ENCODE data around the gene THADA.

Gene THADA

GRCh38 chr2:43634604-43635306 is 38.9 kb upstream of the THADA start:
- peak; percentile 25 for DNase-seq (ENCODE audit: low read depth)
- TF ChIP-seq CTCF (conservative IDR thresholded peaks at IDR 0.05; ENCODE audit: low read depth, low read length), result no peak

GRCh38 chr2:43631618-43632317 is 35.9 kb upstream of the THADA start:
- no peak overlapping the region for H3K4me3 ChIP-seq (ENCODE audit: low read length)
- DNase-seq (ENCODE audit: low read depth), result no peak
- no peak for TF ChIP-seq CTCF (conservative IDR thresholded peaks at IDR 0.05; ENCODE audit: low read depth, low read length)

More at GRCh38 chr2:43634604-43635306, 38.9 kb upstream of the THADA start:
- no peak overlapping the region for H3K4me3 ChIP-seq (ENCODE audit: low read length)

DNA sequence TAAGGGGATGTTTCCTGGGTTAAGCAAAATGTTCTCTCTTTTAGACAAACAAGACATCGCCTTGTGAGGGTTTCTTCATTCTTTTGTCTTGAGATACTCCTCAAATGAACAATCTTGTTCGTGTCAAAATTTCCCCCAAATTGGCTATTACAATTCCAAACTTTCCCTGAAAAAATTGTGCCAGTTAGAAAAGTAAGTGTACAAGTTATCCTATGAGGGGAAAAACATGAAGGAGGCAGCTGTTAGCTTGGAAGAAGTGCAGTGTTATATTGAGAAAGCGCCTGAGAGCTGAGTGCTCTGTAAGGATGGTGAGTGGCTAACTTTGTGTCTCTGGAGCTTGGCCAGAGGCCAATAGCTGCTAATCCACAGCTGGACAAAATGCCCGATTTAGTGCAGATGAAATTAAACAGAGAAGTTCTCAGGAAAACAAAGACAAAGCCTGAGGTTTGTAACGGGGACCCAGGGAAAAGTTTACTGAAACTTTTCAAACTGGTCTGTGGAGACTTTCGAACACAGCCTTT is 27.2 kb upstream of the THADA start:
- no peak overlapping the region for H3K4me3 ChIP-seq (ENCODE audit: low read length)
- TF ChIP-seq CTCF (conservative IDR thresholded peaks at IDR 0.05; ENCODE audit: low read depth, low read length), result no peak
- DNase-seq (ENCODE audit: low read depth), result no peak

DNA sequence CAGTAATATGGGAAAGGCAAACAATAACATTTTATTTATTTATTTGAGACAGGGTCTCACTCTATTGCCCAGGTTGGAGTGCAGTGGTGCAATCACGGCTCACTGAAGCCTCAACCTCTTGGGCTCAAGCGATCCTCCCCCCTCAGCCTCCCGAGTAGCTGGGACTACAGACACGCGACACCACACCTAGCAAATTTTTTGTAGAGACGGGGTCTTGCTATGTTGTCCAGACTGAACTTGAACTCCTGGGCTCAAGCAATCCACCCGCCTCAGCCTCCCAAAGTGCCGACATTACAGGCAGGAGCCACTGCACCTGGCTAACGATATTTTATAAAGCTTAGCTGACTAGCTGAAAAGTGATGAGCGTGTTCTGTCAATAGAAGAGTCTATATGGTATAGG is 23.7 kb upstream of the THADA start:
- no peak for DNase-seq (ENCODE audit: low read depth)
- no peak overlapping the region for H3K4me3 ChIP-seq (ENCODE audit: low read length)
- no peak for TF ChIP-seq CTCF (conservative IDR thresholded peaks at IDR 0.05; ENCODE audit: low read depth, low read length)

- no peak for DNase-seq (ENCODE audit: low read depth)
- no peak overlapping the region for H3K4me3 ChIP-seq (ENCODE audit: low read length)
- no peak for TF ChIP-seq CTCF (conservative IDR thresholded peaks at IDR 0.05; ENCODE audit: low read depth, low read length)
Observed at GRCh38 chr2:43616967-43617680, 21.3 kb upstream of the THADA start.

DNA sequence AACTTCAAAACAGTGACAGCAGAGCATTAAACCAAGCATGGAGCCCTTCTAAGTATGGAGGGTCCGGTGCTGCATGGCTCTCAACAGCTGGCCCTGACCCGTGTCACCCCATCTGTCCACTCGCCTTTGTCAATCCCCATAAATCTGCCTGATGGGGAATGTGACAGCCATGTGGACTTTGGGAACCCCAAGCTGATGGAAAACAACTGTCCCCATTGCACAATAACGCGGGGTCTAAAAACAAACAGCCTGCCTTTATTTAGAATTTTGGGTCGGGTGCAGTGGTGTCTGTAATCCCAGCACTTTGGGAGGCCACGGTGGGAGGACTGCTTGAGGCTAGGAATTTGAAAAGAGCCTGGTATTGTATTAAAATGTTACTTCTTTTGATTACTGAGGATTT is 17.1 kb upstream of the THADA start:
- no peak for TF ChIP-seq CTCF (conservative IDR thresholded peaks at IDR 0.05; ENCODE audit: low read depth, low read length)
- H3K4me3 ChIP-seq (ENCODE audit: low read length), result no peak overlapping the region
- no peak for DNase-seq (ENCODE audit: low read depth)

Measured in retinal pigment epithelial cell (primary cell).